GM19328 (cell line): ENCODE data around the gene PIERCE2.
"Not testable (repeated sequence)": the region's sequence is repeated elsewhere in the genome, so short reads cannot be mapped to it uniquely, and the experiment has no call there.

ENCODE experiments used
- ATAC-seq: cut with Tn5 transposase; IDR thresholded peaks from one replicate; pipeline ENCODE4 v1.9.1; 2021; ENCODE audit warnings: mild to moderate bottlenecking, moderate library complexity; ENCODE audit not compliant: unreplicated experiment

Gene PIERCE2

DNA sequence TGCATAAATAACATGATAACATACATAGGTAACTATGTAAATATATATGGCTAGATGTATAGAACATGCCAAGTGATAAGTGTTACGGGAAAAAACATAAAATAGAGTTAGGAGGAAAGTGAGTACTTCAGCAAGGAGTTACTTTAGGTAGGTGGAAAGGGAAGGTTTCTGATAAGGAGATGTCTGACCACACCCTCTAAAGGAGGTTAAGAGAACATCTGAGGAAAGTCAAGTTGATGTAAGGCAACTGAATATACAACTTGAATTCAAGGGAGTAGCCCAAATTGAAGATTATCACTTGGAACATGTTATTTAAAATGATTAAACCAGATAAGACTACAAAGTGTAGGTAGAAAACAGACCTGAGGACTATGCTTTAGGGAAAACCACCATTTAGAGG lies 13.8 kb downstream of the PIERCE2 start:
- ATAC-seq: no peak

GRCh38 chr15:55434989-55435825 lies 26.9 kb downstream of the PIERCE2 start:
- peak; percentile 60 for ATAC-seq

- ATAC-seq: not testable (repeated sequence)
These were observed 34.8 kb downstream of the PIERCE2 start for GRCh38 chr15:55443141-55443540.

DNA sequence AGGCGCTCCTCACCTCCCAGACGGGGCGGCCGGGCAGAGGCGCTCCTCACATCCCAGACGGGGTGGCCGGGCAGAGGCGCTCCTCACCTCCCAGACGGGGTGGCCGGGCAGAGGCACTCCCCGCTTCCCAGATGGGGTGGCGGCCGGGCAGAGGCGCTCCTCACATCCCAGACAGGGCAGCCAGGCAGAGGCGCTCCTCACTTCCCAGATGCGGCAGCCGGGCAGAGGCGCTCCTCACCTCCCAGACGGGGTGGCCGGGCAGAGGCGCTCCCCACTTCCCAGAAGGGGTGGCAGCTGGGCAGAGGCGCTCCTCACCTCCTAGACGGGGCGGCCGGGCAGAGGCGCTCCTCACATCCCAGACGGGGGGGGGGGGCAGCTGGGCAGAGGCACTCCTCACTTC lies 37.6 kb downstream of the PIERCE2 start:
- ATAC-seq: not testable (repeated sequence)

- ATAC-seq: not testable (repeated sequence)
These were observed 38.2 kb downstream of the PIERCE2 start for GRCh38 chr15:55446379-55447029.

- ATAC-seq: not testable (repeated sequence)
These were observed 38.7 kb downstream of the PIERCE2 start for GRCh38 chr15:55447030-55447394.

DNA sequence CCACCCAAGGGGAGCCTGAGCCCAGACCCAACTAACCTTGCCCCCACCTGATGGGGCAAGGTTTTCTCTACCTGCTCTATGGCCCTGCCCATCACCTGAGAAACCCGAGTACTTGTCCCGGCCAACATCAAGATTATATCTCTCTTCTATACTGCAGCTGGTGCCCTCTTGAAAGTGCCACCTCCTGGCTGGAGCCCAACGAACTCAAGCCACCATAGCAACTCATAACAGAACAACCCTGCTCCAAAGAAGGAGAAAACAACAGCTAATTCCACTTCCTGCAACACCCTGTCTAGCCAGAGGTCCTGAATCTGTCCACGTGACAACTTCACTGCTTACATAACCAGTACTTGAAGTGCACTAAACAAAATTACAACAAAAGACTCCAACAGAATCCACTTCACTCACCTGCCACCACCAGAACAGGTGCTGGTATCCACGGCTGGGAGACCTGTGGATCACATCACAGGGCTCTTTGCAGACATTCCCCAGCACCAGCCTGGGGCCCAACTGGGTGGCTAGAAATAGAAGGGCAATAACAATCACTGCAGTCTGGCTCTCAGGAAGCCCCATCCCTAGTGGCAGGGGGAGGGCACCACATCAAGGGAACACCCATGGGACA lies 49.2 kb downstream of the PIERCE2 start:
- no peak for ATAC-seq

- no peak for ATAC-seq
These were observed 53.2 kb downstream of the PIERCE2 start for GRCh38 chr15:55461447-55461846.

- ATAC-seq: no peak
These were observed 60.0 kb downstream of the PIERCE2 start for GRCh38 chr15:55468321-55468720.
